HepG2 (cell line): ENCODE data around the gene MTHFD1L. TPM values are rescaled to one million over a fixed set of nuclear protein-coding genes. Genes with fewer than 3 reads are reported as not detected.

ENCODE experiments used
- ATAC-seq: fragments of 200-7000 bp; cut with Tn5 transposase; 3 replicates; pipeline ENCODE4 v1.9.1; 2020; ENCODE audit warnings: mild to moderate bottlenecking, moderate library complexity
- BruUV-seq: library from RNA; stranded (reverse); fragments of 400-500 nt; replicated peaks from 2 replicates; lab custom pipeline; 2021; lab: Mats Ljungman, UMichigan
- CTCF ChIA-PET: fragments of 300-600 bp; formaldehyde crosslinking; extraction: SDS; loops from one replicate; lab custom pipeline; 2021; ENCODE audit warnings: low total read pairs, inconsistent platforms, low intra/inter-chr PET ratio; lab: Yijun Ruan, JAX
- POLR2A ChIA-PET: fragments of 350-600 bp; sonication (Branson Sonifier 250); formaldehyde crosslinking; loops from one replicate; lab custom pipeline; 2020; ENCODE audit warnings: antibody characterized with exemption, inconsistent platforms; lab: Yijun Ruan, JAX
- DNase-seq: peaks from one replicate; pipeline ENCODE4 v3.0.0-alpha.2; 2015; ENCODE audit warnings: low spot score
- FAIRE-seq: peaks from 3 replicates; lab custom pipeline; 2011; peaks lifted over from hg19 to GRCh38; lab: Jason Lieb, UNC
- H2AFZ ChIP-seq: one replicate; pipeline ENCODE4 v1.6.1; 2011; ENCODE audit warnings: low read length, inconsistent platforms
- H3K27ac ChIP-seq: fragments of 300-600 bp; 3 replicates; pipeline ENCODE4 v1.8.0; 2011; ENCODE audit warnings: mixed run types, mild to moderate bottlenecking, mixed read lengths, low read length, inconsistent platforms; ENCODE audit not compliant: insufficient read depth; ENCODE audit errors: extremely low read length
- H3K27me3 ChIP-seq, 2 experiments: fragments of 200-600 bp in 1 of 2; 2 replicates in 1 of 2; 3 replicates in 1 of 2; pipeline versions ENCODE4 v1.6.0 to v1.8.0; 2011; ENCODE audit warnings: low read length in 2 of 2, mild to moderate bottlenecking in 2 of 2, moderate library complexity in 2 of 2, inconsistent platforms in 1 of 2; ENCODE audit not compliant: insufficient read depth in 2 of 2, control insufficient read depth in 1 of 2
- H3K36me3 ChIP-seq, 2 experiments: fragments of 200-600 bp in 1 of 2; replicated peaks in 1 of 2; 2 replicates in 1 of 2; 3 replicates in 1 of 2; pipeline versions ENCODE4 v1.5.1 to v1.8.0; 2011; ENCODE audit warnings: low read length in 2 of 2, inconsistent platforms in 1 of 2; ENCODE audit not compliant: insufficient read depth in 2 of 2, control insufficient read depth in 1 of 2
- H3K4me1 ChIP-seq: 2 replicates; pipeline ENCODE4 v1.5.1; 2012; ENCODE audit warnings: low read length, inconsistent platforms; ENCODE audit not compliant: insufficient read depth
- H3K4me2 ChIP-seq: 2 replicates; pipeline ENCODE4 v1.6.0; 2011; ENCODE audit warnings: low read depth, low read length, inconsistent platforms
- H3K4me3 ChIP-seq, 3 experiments: fragments of 200-600 bp in 1 of 3; sonication (generic), shearing (Covaris generic) in 1 of 3; replicated peaks in 1 of 3; 2 replicates each; pipeline ENCODE4 v1.5.1; 2011 to 2016; ENCODE audit warnings: low read length in 3 of 3, inconsistent platforms in 2 of 3, low read depth in 2 of 3, mild to moderate bottlenecking in 2 of 3, control low read depth in 1 of 3, mixed read lengths in 1 of 3; ENCODE audit not compliant: insufficient read depth in 1 of 3
- H3K79me2 ChIP-seq: one replicate; pipeline ENCODE4 v1.6.1; 2011; ENCODE audit warnings: low read length, inconsistent platforms; ENCODE audit not compliant: insufficient read depth
- H3K9ac ChIP-seq: 2 replicates; pipeline ENCODE4 v1.6.0; 2011; ENCODE audit warnings: mild to moderate bottlenecking, low read depth, low read length, inconsistent platforms; ENCODE audit not compliant: insufficient read depth
- H3K9me3 ChIP-seq: 2 replicates; pipeline ENCODE4 v1.5.1; 2012; ENCODE audit warnings: mild to moderate bottlenecking, low read length
- H4K20me1 ChIP-seq: 2 replicates; pipeline ENCODE4 v1.6.0; 2011; ENCODE audit warnings: inconsistent platforms, mild to moderate bottlenecking, low read length, moderate library complexity; ENCODE audit not compliant: insufficient read depth
- MAFF ChIP-seq: IDR thresholded peaks from 2 replicates; pipeline ENCODE4 v1.6.1; 2011; ENCODE audit warnings: low read depth, low read length, improper control_type of control experiment
- MAFK ChIP-seq, 2 experiments: IDR thresholded peaks in 1 of 2; conservative IDR thresholded peaks in 1 of 2; 2 replicates each; pipeline ENCODE4 v1.6.1; 2011; ENCODE audit warnings: improper control_type of control experiment in 2 of 2, low read length in 2 of 2
- ZFP1 ChIP-seq: IDR thresholded peaks from 2 replicates; pipeline ENCODE4 v1.6.1; 2016
- ZNF282 ChIP-seq: fragments of 450-650 bp; IDR thresholded peaks from 2 replicates; pipeline ENCODE4 v1.6.1; 2018; ENCODE audit not compliant: partially characterized antibody
- ZNF430 ChIP-seq: sonication (generic); formaldehyde crosslinking; IDR thresholded peaks from 2 replicates; pipeline ENCODE4 v1.9.0; 2021; ENCODE audit warnings: mild to moderate bottlenecking, missing genetic modification reagents
- ZNF768 ChIP-seq: sonication (generic); formaldehyde crosslinking; IDR thresholded peaks from 2 replicates; pipeline ENCODE4 v1.4.0; 2020; ENCODE audit warnings: missing genetic modification reagents
- WGBS: methylation state at CpG from one replicate; pipeline ENCODE4 v1.1.6; 2017; ENCODE audit warnings: low lambda C conversion rate; 5-methylcytosine and 5-hydroxymethylcytosine counted together
- in situ Hi-C: cut with HindIII; loops from 2 replicates; pipeline ENCODE4 v1.10.0; 2017; ENCODE audit warnings: low pct_unique_long_range_greater_than_20kb; ENCODE audit not compliant: extremely low pct_ligation_motif_present
- intact Hi-C: fragments of 100-400 bp; cut with micrococcal nuclease; formaldehyde crosslinking; loops from one replicate; pipeline ENCODE4 v1.10.0; 2022; ENCODE audit not compliant: unreplicated experiment
- polyA plus RNA-seq, 8 experiments: library from polyadenylated mRNA; depleted of rRNA in 3 of 8; stranded (reverse) in 7 of 8; unstranded in 1 of 8; fragments of >200 nt; fragmentation: Illumina TruSeq in 4 of 8; extraction: Trizol in 4 of 8; gene quantifications; 2 replicates each; pipeline versions ENCODE4 v1.2.1 to v1.2.3, GENCODE V29; 2011 to 2016; ENCODE audit warnings: low read depth in 4 of 8, missing spikeins in 1 of 8, mixed read lengths in 1 of 8; ENCODE audit not compliant: insufficient read depth in 1 of 8
- total RNA-seq, 5 experiments: library from RNA; depleted of rRNA; stranded (reverse); fragments of >200 nt; fragmentation: Illumina TruSeq; extraction: Trizol; gene quantifications; 2 replicates each; pipeline ENCODE4 v1.2.3, GENCODE V29; 2016; ENCODE audit warnings: low read depth in 1 of 5
- TF ChIP-seq, protein P1 (sequence below): sonication (generic); formaldehyde crosslinking; IDR thresholded peaks from 2 replicates; pipeline ENCODE4 v1.5.1; 2020; ENCODE audit warnings: mild to moderate bottlenecking, missing genetic modification reagents, moderate library complexity

MTHFD1L gene
- total and polyA plus RNA-seq, 2 of the 13 experiments (the other 11 are each of a cell fraction or from before 2014, with no cell fraction given): 24.0 to 39.6 TPM

GRCh38 chr6:151027936-151028838 lies 162.7 kb downstream of the MTHFD1L start:
- TF ChIP-seq MAFK (conservative IDR thresholded peaks at IDR 0.05 in 1 of 2, IDR thresholded peaks at IDR 0.05 in 1 of 2; ENCODE audit: low read length in 2 of 2): 0 out of 4 replicates have a peak, but pooled peaks have one; percentile 11 to 18
- no peak for TF ChIP-seq ZNF282
- TF ChIP-seq ZFP1 (CRISPR knock-in tag): peak; percentile 92; the same call in 1 of the 2 replicates
- 0 out of 2 replicates have a peak, but pooled peaks have one; percentile 11 for TF ChIP-seq MAFF
- TF ChIP-seq ZNF430 (CRISPR knock-in tag): no peak
- TF ChIP-seq ZNF768: 0 out of 2 replicates have a peak, but pooled peaks have one; percentile 16
- TF ChIP-seq, protein P1, sequence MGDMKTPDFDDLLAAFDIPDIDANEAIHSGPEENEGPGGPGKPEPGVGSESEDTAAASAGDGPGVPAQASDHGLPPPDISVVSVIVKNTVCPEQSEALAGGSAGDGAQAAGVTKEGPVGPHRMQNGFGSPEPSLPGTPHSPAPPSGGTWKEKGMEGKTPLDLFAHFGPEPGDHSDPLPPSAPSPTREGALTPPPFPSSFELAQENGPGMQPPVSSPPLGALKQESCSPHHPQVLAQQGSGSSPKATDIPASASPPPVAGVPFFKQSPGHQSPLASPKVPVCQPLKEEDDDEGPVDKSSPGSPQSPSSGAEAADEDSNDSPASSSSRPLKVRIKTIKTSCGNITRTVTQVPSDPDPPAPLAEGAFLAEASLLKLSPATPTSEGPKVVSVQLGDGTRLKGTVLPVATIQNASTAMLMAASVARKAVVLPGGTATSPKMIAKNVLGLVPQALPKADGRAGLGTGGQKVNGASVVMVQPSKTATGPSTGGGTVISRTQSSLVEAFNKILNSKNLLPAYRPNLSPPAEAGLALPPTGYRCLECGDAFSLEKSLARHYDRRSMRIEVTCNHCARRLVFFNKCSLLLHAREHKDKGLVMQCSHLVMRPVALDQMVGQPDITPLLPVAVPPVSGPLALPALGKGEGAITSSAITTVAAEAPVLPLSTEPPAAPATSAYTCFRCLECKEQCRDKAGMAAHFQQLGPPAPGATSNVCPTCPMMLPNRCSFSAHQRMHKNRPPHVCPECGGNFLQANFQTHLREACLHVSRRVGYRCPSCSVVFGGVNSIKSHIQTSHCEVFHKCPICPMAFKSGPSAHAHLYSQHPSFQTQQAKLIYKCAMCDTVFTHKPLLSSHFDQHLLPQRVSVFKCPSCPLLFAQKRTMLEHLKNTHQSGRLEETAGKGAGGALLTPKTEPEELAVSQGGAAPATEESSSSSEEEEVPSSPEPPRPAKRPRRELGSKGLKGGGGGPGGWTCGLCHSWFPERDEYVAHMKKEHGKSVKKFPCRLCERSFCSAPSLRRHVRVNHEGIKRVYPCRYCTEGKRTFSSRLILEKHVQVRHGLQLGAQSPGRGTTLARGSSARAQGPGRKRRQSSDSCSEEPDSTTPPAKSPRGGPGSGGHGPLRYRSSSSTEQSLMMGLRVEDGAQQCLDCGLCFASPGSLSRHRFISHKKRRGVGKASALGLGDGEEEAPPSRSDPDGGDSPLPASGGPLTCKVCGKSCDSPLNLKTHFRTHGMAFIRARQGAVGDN (CRISPR knock-in tag): peak; percentile 46
- no peak overlapping the region for H2AFZ ChIP-seq
- H3K36me3 ChIP-seq: peaks cover 2 to 13% of the 10 kb centered on the region in 2 experiments; a peak in 4 of 5 replicates
- H3K9ac ChIP-seq: no peak overlapping the region
- intact Hi-C loops: no loop called here
- H3K4me2 ChIP-seq: no peak overlapping the region
- FAIRE-seq (no peak), ATAC-seq (peak; percentile 69), DNase-seq (no peak)
- CTCF ChIA-PET: no interaction called here
- no peaks in the 10 kb centered on the region for H3K9me3 ChIP-seq
- BruUV-seq: no TSS peak
- WGBS: 98% methylated on average over 15 of the region's 15 CpGs
- H3K4me1 ChIP-seq: peaks cover 32% of the 10 kb centered on the region
- no peaks in the 10 kb centered on the region for H3K79me2 ChIP-seq
- no peak overlapping the region for H3K27ac ChIP-seq
- POLR2A ChIA-PET: interaction anchor here (0.8 to 2.0 kb wide), 3 partner anchors 8 to 297 kb away, joined by 3 to 5 read pairs (median 5); no protein-coding TSS in a partner anchor
- H4K20me1 ChIP-seq: no peaks in the 10 kb centered on the region
- in situ Hi-C loops: no loop called here
- H3K27me3 ChIP-seq: no peaks in the 10 kb centered on the region
- no peak overlapping the region for H3K4me3 ChIP-seq
